OCI-LY3 (cell line): ENCODE results near the gene ADSS1.

ENCODE experiments used
- H2AFZ ChIP-seq: fragments of 200-600, 300-600 bp; shearing (Covaris generic); 2 replicates; pipeline ENCODE4 v1.6.0; 2014; ENCODE audit warnings: antibody characterized with exemption, low read depth, low read length
- H3K27ac ChIP-seq: fragments of 200-600, 300-600 bp; sonication (generic); 2 replicates; pipeline ENCODE4 v1.5.1; 2014; ENCODE audit warnings: mild to moderate bottlenecking, low read length, moderate library complexity, mixed read lengths
- H3K27me3 ChIP-seq: fragments of 200-600, 300-600 bp; sonication (generic); 2 replicates; pipeline ENCODE4 v1.6.1; 2014; ENCODE audit warnings: low read depth, low read length, mixed read lengths
- H3K36me3 ChIP-seq: fragments of 200-600, 300-600 bp; sonication (generic); replicated peaks from 2 replicates; pipeline ENCODE3; 2014; ENCODE audit warnings: low read depth, low read length, mixed read lengths
- H3K4me1 ChIP-seq: fragments of 300-600, 200-600 bp; sonication (generic); 2 replicates; pipeline ENCODE4 v1.6.1; 2014; ENCODE audit warnings: low read length, mixed read lengths
- H3K4me2 ChIP-seq: fragments of 200-600, 300-600 bp; sonication (generic); 2 replicates; pipeline ENCODE4 v1.6.1; 2014; ENCODE audit warnings: low read length, mixed read lengths
- H3K4me3 ChIP-seq: fragments of 300-600, 200-600 bp; sonication (generic); 2 replicates; pipeline ENCODE4 v1.5.1; 2014; ENCODE audit warnings: antibody characterized with exemption, mild to moderate bottlenecking, low read length, moderate library complexity
- H3K79me2 ChIP-seq: fragments of 300-600, 200-600 bp; shearing (Covaris generic); 2 replicates; pipeline ENCODE4 v1.6.1; 2014; ENCODE audit warnings: mild to moderate bottlenecking, low read length, mixed read lengths
- H3K9ac ChIP-seq: fragments of 300-600, 200-600 bp; shearing (Covaris generic); 2 replicates; pipeline ENCODE4 v1.6.0; 2014; ENCODE audit warnings: mild to moderate bottlenecking, low read length, moderate library complexity
- H3K9me3 ChIP-seq: fragments of 200-600, 300-600 bp; shearing (Covaris generic); 2 replicates; pipeline ENCODE4 v1.6.1; 2014; ENCODE audit warnings: low read length, mixed read lengths; ENCODE audit not compliant: insufficient read depth
- H4K20me1 ChIP-seq: fragments of 200-600, 300-600 bp; sonication (generic); 2 replicates; pipeline ENCODE4 v1.6.1; 2016; ENCODE audit warnings: low read length, mixed read lengths; ENCODE audit not compliant: insufficient read depth
- EZH2phosphoT487 ChIP-seq: fragments of 200-600 bp; shearing (Covaris generic); IDR thresholded peaks from 2 replicates; pipeline ENCODE4 v1.6.1; 2018; ENCODE audit warnings: antibody characterized with exemption, mixed run types, low read depth
- TF ChIP-seq, protein P1 (sequence below): fragments of 200-600, 300-600 bp; sonication (generic); IDR thresholded peaks from 2 replicates; pipeline ENCODE4 v1.5.1; 2014; ENCODE audit warnings: antibody characterized with exemption, low read length, low read depth

The ADSS1 gene

GRCh38 chr14:104774453-104775072, 50.5 kb downstream of the ADSS1 start:
- Histone ChIP-seq H3K27ac (no peak overlapping the region), H2AFZ (no peak overlapping the region), H3K9me3 (no peaks in the 10 kb centered on the region), H3K4me2 (no peak overlapping the region), H3K27me3 (no peaks in the 10 kb centered on the region), H3K36me3 (peaks cover 40% of the 10 kb centered on the region), H3K9ac (no peak overlapping the region), H3K4me3 (no peak overlapping the region), H3K79me2 (no peaks in the 10 kb centered on the region), H3K4me1 (no peaks in the 10 kb centered on the region), H4K20me1 (no peaks in the 10 kb centered on the region; the same call in 1 of the 2 replicates)
- TF ChIP-seq, protein P1, sequence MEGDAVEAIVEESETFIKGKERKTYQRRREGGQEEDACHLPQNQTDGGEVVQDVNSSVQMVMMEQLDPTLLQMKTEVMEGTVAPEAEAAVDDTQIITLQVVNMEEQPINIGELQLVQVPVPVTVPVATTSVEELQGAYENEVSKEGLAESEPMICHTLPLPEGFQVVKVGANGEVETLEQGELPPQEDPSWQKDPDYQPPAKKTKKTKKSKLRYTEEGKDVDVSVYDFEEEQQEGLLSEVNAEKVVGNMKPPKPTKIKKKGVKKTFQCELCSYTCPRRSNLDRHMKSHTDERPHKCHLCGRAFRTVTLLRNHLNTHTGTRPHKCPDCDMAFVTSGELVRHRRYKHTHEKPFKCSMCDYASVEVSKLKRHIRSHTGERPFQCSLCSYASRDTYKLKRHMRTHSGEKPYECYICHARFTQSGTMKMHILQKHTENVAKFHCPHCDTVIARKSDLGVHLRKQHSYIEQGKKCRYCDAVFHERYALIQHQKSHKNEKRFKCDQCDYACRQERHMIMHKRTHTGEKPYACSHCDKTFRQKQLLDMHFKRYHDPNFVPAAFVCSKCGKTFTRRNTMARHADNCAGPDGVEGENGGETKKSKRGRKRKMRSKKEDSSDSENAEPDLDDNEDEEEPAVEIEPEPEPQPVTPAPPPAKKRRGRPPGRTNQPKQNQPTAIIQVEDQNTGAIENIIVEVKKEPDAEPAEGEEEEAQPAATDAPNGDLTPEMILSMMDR, result no peak
- TF ChIP-seq EZH2phosphoT487, result no peak

DNA sequence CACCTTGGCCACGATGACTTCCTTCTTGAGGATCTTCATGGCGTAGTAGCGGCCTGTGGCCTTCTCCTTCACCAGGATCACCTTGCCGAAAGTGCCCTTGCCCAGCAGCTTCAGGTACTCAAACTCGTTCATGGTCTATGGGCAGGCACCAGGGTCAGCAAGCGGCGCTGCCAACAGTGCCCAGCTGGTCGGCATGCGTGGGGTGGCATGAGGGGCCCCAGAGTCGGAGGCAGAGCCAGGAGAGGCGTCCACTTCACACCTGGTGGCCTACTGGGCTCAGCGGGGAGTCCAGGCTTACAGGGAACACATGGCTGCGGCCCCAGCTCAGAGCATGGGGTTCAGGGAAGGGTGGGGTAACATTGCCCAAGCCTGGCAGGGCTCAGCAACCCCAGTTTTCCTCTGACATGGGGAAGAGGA, 51.1 kb downstream of the ADSS1 start:
- no peaks in the 10 kb centered on the region for H3K4me1 ChIP-seq
- no peak overlapping the region for H3K27ac ChIP-seq
- H3K4me2 ChIP-seq, result no peak overlapping the region
- H3K4me3 ChIP-seq, result no peak overlapping the region
- H3K27me3 ChIP-seq, result no peaks in the 10 kb centered on the region
- H3K36me3 ChIP-seq, result peaks cover 37% of the 10 kb centered on the region
- H3K9me3 ChIP-seq, result no peaks in the 10 kb centered on the region
- no peaks in the 10 kb centered on the region for H3K79me2 ChIP-seq
- no peak overlapping the region for H2AFZ ChIP-seq
- no peaks in the 10 kb centered on the region; the same call in 1 of the 2 replicates for H4K20me1 ChIP-seq
- no peak for TF ChIP-seq EZH2phosphoT487
- TF ChIP-seq, protein P1, result no peak
- H3K9ac ChIP-seq, result no peak overlapping the region

GRCh38 chr14:104776481-104776880, 52.5 kb downstream of the ADSS1 start:
- no peaks in the 10 kb centered on the region for H3K9me3 ChIP-seq
- H3K36me3 ChIP-seq, result peaks cover 28% of the 10 kb centered on the region

DNA sequence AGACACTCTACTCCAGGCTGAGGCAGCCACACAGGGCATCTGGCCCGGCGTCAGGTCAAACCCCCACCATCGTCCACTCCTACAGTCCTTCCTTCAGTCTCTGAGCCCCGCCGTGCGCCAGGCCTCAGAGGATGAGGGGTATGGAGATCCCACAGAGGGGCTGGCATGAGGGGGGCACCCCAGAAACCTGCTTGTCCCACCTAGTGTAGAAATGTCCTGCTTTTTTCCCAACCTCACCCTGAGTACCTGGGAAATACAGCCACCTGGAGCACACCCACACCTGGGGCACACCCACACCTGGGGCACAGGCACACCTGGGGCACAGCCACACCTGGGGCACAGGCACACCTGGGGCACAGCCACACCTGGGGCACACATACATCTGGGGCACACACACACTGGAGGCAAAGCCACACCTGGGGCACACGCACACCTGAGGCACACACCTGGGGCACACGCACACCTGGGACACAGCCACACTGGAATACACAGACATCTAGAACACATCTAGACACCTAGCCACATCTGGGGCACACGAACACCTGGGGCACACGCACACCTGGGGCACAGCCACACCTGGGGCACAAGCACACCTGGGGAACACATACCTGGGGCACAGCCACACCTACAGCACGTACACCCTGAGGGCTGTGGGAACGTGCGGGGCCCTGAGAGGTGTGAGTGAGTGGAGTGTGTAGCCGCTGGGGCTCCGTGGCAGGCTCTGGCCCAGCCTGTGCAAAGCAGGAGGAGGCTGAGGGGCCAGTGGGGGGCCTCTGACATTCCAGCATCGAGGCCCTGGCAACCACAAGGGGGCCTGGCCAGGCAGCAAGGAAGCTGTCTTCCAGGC, 53.2 kb downstream of the ADSS1 start:
- Histone ChIP-seq H3K79me2 (no peaks in the 10 kb centered on the region), H3K36me3 (peaks cover 21% of the 10 kb centered on the region), H3K4me1 (no peaks in the 10 kb centered on the region), H3K4me2 (no peak overlapping the region), H3K27ac (no peak overlapping the region), H2AFZ (no peak overlapping the region), H3K27me3 (no peaks in the 10 kb centered on the region), H4K20me1 (peaks cover 4% of the 10 kb centered on the region; the same call in 1 of the 2 replicates), H3K9me3 (no peaks in the 10 kb centered on the region), H3K4me3 (no peak overlapping the region), H3K9ac (no peak overlapping the region)
- TF ChIP-seq, protein P1, result no peak
- TF ChIP-seq EZH2phosphoT487, result no peak

More at GRCh38 chr14:104776481-104776880, 52.5 kb downstream of the ADSS1 start:
- H3K9ac ChIP-seq, result no peak overlapping the region
- H4K20me1 ChIP-seq, result peaks cover 2% of the 10 kb centered on the region; the same call in 1 of the 2 replicates
- no peaks in the 10 kb centered on the region for H3K27me3 ChIP-seq
- H2AFZ ChIP-seq, result no peak overlapping the region
- TF ChIP-seq, protein P1, result no peak
- TF ChIP-seq EZH2phosphoT487, result no peak
- no peak overlapping the region for H3K4me3 ChIP-seq
- no peak overlapping the region for H3K27ac ChIP-seq
- H3K4me1 ChIP-seq, result no peaks in the 10 kb centered on the region
- H3K79me2 ChIP-seq, result no peaks in the 10 kb centered on the region
- H3K4me2 ChIP-seq, result no peak overlapping the region
